Panc1 (cell line): ENCODE results near the gene ULK3. TPM values are rescaled to one million over a fixed set of nuclear protein-coding genes. Genes with fewer than 3 reads are reported as not detected.

Experiments
- ATAC-seq: fragments of 200-7000 bp; cut with Tn5 transposase; 2 replicates; pipeline ENCODE4 v1.9.1; 2020; ENCODE audit warnings: mild to moderate bottlenecking, moderate library complexity
- BruUV-seq: library from RNA; stranded (reverse); fragments of 400-500 nt; replicated peaks from 2 replicates; lab custom pipeline; 2021; lab: Mats Ljungman, UMichigan
- CTCF ChIA-PET: fragments of 300-600 bp; sonication (Branson Sonifier 250); formaldehyde crosslinking; loops from one replicate; lab custom pipeline; 2022; ENCODE audit warnings: antibody characterized with exemption; lab: Charles Lee
- POLR2A ChIA-PET: fragments of 300-600 bp; sonication (Branson Sonifier 250); formaldehyde crosslinking; loops from one replicate; lab custom pipeline; 2022; ENCODE audit warnings: antibody characterized with exemption; lab: Charles Lee
- DNase-seq: peaks from one replicate; pipeline ENCODE4 v3.0.0-alpha.2; 2010; ENCODE audit warnings: low read depth, low spot score
- H3K27ac ChIP-seq: 2 replicates; pipeline ENCODE4 v1.5.1; 2011; ENCODE audit warnings: mild to moderate bottlenecking, low read length, inconsistent platforms
- H3K27me3 ChIP-seq: fragments of 200-500 bp; sonication (Bioruptor generic); 2 replicates; pipeline ENCODE4 v1.6.0; 2014; ENCODE audit warnings: low read length, inconsistent platforms; ENCODE audit not compliant: control insufficient read depth, insufficient read depth
- H3K36me3 ChIP-seq: fragments of 200-500 bp; sonication (Bioruptor generic); 2 replicates; pipeline ENCODE4 v1.5.1; 2014; ENCODE audit warnings: inconsistent platforms, mild to moderate bottlenecking, low read length, moderate library complexity; ENCODE audit not compliant: control insufficient read depth, insufficient read depth
- H3K4me1 ChIP-seq: 2 replicates; pipeline ENCODE4 v1.5.1; 2011; ENCODE audit warnings: inconsistent platforms, mild to moderate bottlenecking, low read length, moderate library complexity; ENCODE audit not compliant: control insufficient read depth, insufficient read depth
- H3K4me3 ChIP-seq, 2 experiments: 2 replicates each; pipeline ENCODE4 v1.5.1; 2011 to 2012; ENCODE audit warnings: low read depth in 2 of 2, low read length in 2 of 2, mild to moderate bottlenecking in 2 of 2, inconsistent platforms in 1 of 2, moderate library complexity in 1 of 2
- H3K9me3 ChIP-seq: fragments of 200-500 bp; sonication (Bioruptor generic); 2 replicates; pipeline ENCODE4 v1.5.1; 2014; ENCODE audit warnings: low read depth, mild to moderate bottlenecking, inconsistent platforms, low read length, moderate library complexity; ENCODE audit not compliant: control insufficient read depth, insufficient read depth
- CTCF ChIP-seq: fragments of 450-650 bp; IDR thresholded peaks from 2 replicates; pipeline ENCODE4 v1.5.1; 2017; ENCODE audit warnings: mild to moderate bottlenecking
- POLR2AphosphoS5 ChIP-seq: IDR thresholded peaks from 2 replicates; pipeline ENCODE4 v1.6.1; 2012; ENCODE audit warnings: mild to moderate bottlenecking, low read depth, low read length, moderate library complexity
- REST ChIP-seq, 2 experiments: IDR thresholded peaks; 2 replicates each; pipeline ENCODE4 v1.6.1; 2011 to 2012; ENCODE audit warnings: low read depth in 2 of 2, control low read depth in 1 of 2, low read length in 1 of 2, mild to moderate bottlenecking in 1 of 2, moderate library complexity in 1 of 2; ENCODE audit not compliant: insufficient read depth in 1 of 2
- SIN3A ChIP-seq: IDR thresholded peaks from 2 replicates; pipeline ENCODE4 v1.6.1; 2012; ENCODE audit warnings: low read depth, mild to moderate bottlenecking, low read length, moderate library complexity, borderline replicate concordance; ENCODE audit not compliant: insufficient read depth
- TCF7L2 ChIP-seq: IDR thresholded peaks from 2 replicates; pipeline ENCODE4 v1.6.1; 2011; ENCODE audit warnings: mild to moderate bottlenecking, low read depth, low read length, inconsistent platforms
- in situ Hi-C: cut with HindIII; loops from 2 replicates; pipeline ENCODE4 v1.10.0; 2016; ENCODE audit warnings: low sequenced_read_pairs, low pct_unique_long_range_greater_than_20kb
- intact Hi-C: fragments of 100-400 bp; cut with micrococcal nuclease; formaldehyde crosslinking; loops from one replicate; pipeline ENCODE4 v1.10.0; 2022; ENCODE audit not compliant: unreplicated experiment
- total RNA-seq: library from RNA; stranded (reverse); gene quantifications from one replicate; pipeline ENCODE4 v1.2.1, GENCODE V29; 2021; ENCODE audit not compliant: unreplicated experiment

Gene ULK3
- total RNA-seq, 1 experiment from 2014 or later, result 73.3 TPM

GRCh38 chr15:74889883-74890664 lies 47.1 kb upstream of the ULK3 start, which contains the start of gene MPI:
MPI (plus strand) TSS chr15:74890042; CDS start chr15:74890074, 32 bp downstream.
- Histone ChIP-seq H3K9me3 (no peaks in the 10 kb centered on the region), H3K27ac (peak within 1 kb of the TSS; percentile 84)
- POLR2A ChIA-PET, result no interaction called here

GRCh38 chr15:74889390-74889882 lies 46.5 kb upstream of the ULK3 start:
- Histone ChIP-seq H3K4me3 (peak overlapping the region; percentile 91 to 95), H3K36me3 (no peaks in the 10 kb centered on the region; the same call in 1 of the 2 replicates), H3K4me1 (peaks cover 9% of the 10 kb centered on the region), H3K27ac (peak overlapping the region; percentile 84), H3K9me3 (no peaks in the 10 kb centered on the region), H3K27me3 (no peaks in the 10 kb centered on the region)
- intact Hi-C loops (no loop called here), in situ Hi-C loops (no loop called here)
- POLR2A ChIA-PET, result no interaction called here
- BruUV-seq, result no TSS peak
- DNase-seq (no peak), ATAC-seq (peak; percentile 52)
- CTCF ChIA-PET, result no interaction called here
- TF ChIP-seq TCF7L2, result no peak
- TF ChIP-seq POLR2AphosphoS5, result no peak
- TF ChIP-seq CTCF, result no peak
- no peak for TF ChIP-seq SIN3A
- no peak for TF ChIP-seq REST (IDR thresholded peaks at IDR 0.05; ENCODE audit: insufficient read depth in 1 of 2, low read depth in 2 of 2, low read length in 1 of 2)

More at GRCh38 chr15:74889883-74890664, 47.1 kb upstream of the ULK3 start, which contains the start of gene MPI:
- Histone ChIP-seq H3K36me3 (no peaks in the 10 kb centered on the region; the same call in 1 of the 2 replicates), H3K4me3 (peak within 1 kb of the TSS; percentile 91 to 95), H3K27me3 (no peaks in the 10 kb centered on the region), H3K4me1 (peaks cover 9% of the 10 kb centered on the region)
- ATAC-seq, result peak; percentile 99
- intact Hi-C loops, result no loop called here
- CTCF ChIA-PET, result no interaction called here
- BruUV-seq, result TSS peak; percentile 89
- in situ Hi-C loops, result no loop called here
- no peak for DNase-seq
- TF ChIP-seq SIN3A (0 out of 2 replicates have a peak, but pooled peaks have one; percentile 52), POLR2AphosphoS5 (peak; percentile 83), REST (IDR thresholded peaks at IDR 0.05; ENCODE audit: insufficient read depth in 1 of 2, low read depth in 2 of 2, low read length in 1 of 2) (no peak; a peak in 1 of 4 replicates)
